ENCODE data around the gene RNF152.

RNF152 gene

GRCh38 chr18:61764381-61764780, 128.4 kb downstream of the RNF152 start:
- peak; percentile 39 for DNase-seq (ENCODE audit: low spot score)
- TF ChIP-seq CTCF (IDR thresholded peaks at IDR 0.05; ENCODE audit: extremely low read depth, insufficient read depth, missing control alignments): no peak
- in situ Hi-C loops (cut with MboI; ENCODE audit: low pct_unique_long_range_greater_than_20kb, low sequenced_read_pairs, unreplicated experiment): loop anchor here (25.0 kb wide), 1 partner anchor 98 kb away; no protein-coding TSS in a partner anchor

GRCh38 chr18:61761875-61762274, 130.9 kb downstream of the RNF152 start:
- in situ Hi-C loops (cut with MboI; ENCODE audit: low pct_unique_long_range_greater_than_20kb, low sequenced_read_pairs, unreplicated experiment): loop anchor here (25.0 kb wide), 1 partner anchor 100 kb away; no protein-coding TSS in a partner anchor
- DNase-seq (ENCODE audit: low spot score): no peak
- no peak for TF ChIP-seq CTCF (IDR thresholded peaks at IDR 0.05; ENCODE audit: extremely low read depth, insufficient read depth, missing control alignments)

Data from GM13977 (cell line).